Mesothelial cell of epicardium (in vitro differentiated cells): ENCODE results near the gene GLOD5. TPM values are rescaled to one million over a fixed set of nuclear protein-coding genes. Genes with fewer than 3 reads are reported as not detected.

Experiments used
- DNase-seq, 2 experiments: peaks; one replicate each; pipeline ENCODE4 v3.0.0; 2021; ENCODE audit warnings: low spot score in 2 of 2; ENCODE audit not compliant: unreplicated experiment in 2 of 2
- H3K27ac Mint-ChIP-seq: 2 replicates; pipeline ENCODE4 v1.8.0; 2021; ENCODE audit warnings: mixed read lengths
- H3K27me3 Mint-ChIP-seq: 2 replicates; pipeline ENCODE4 v1.8.0; 2021; ENCODE audit warnings: low read depth, mixed read lengths
- H3K36me3 Mint-ChIP-seq: 2 replicates; pipeline ENCODE4 v1.8.0; 2021; ENCODE audit warnings: mixed read lengths
- H3K4me1 Mint-ChIP-seq: 2 replicates; pipeline ENCODE4 v1.8.0; 2021; ENCODE audit warnings: mixed read lengths
- H3K4me3 Mint-ChIP-seq: 2 replicates; pipeline ENCODE4 v1.8.0; 2021; ENCODE audit warnings: mild to moderate bottlenecking, moderate library complexity, mixed read lengths
- H3K9me3 Mint-ChIP-seq: 2 replicates; pipeline ENCODE4 v1.8.0; 2021; ENCODE audit warnings: mixed read lengths
- CTCF ChIP-seq: fragments of 200-600 bp; sonication (generic); IDR thresholded peaks from one replicate; pipeline ENCODE4 v1.5.0; 2021; ENCODE audit warnings: antibody characterized with exemption; ENCODE audit not compliant: unreplicated experiment
- total RNA-seq: library from RNA; stranded (reverse); gene quantifications from 3 replicates; pipeline ENCODE4 v1.2.1, GENCODE V29; 2021

Gene GLOD5
- total RNA-seq, 1 donor from 2014 or later = not detected

- Mint-ChIP-seq H3K36me3 (no peaks in the 10 kb centered on the region), H3K4me3 (no peak overlapping the region), H3K4me1 (peaks cover 4% of the 10 kb centered on the region), H3K9me3 (peaks cover 13% of the 10 kb centered on the region), H3K27me3 (no peaks in the 10 kb centered on the region), H3K27ac (no peak overlapping the region)
- no peak for TF ChIP-seq CTCF
- no peak for DNase-seq
These were observed 9.0 kb upstream of the GLOD5 start for GRCh38 chrX:48752498-48752897.

- Mint-ChIP-seq H3K4me1 (no peaks in the 10 kb centered on the region), H3K4me3 (no peak overlapping the region), H3K9me3 (peaks cover 13% of the 10 kb centered on the region), H3K27ac (no peak overlapping the region), H3K27me3 (no peaks in the 10 kb centered on the region), H3K36me3 (no peaks in the 10 kb centered on the region)
- no peak for DNase-seq
- no peak for TF ChIP-seq CTCF
These were observed 7.8 kb upstream of the GLOD5 start for GRCh38 chrX:48753708-48754228.

GRCh38 chrX:48754238-48754637, 7.3 kb upstream of the GLOD5 start:
- no peaks in the 10 kb centered on the region for H3K4me1 Mint-ChIP-seq
- H3K9me3 Mint-ChIP-seq = peaks cover 12% of the 10 kb centered on the region
- TF ChIP-seq CTCF = no peak
- H3K27ac Mint-ChIP-seq = no peak overlapping the region
- no peak overlapping the region for H3K4me3 Mint-ChIP-seq
- no peak for DNase-seq
- H3K36me3 Mint-ChIP-seq = no peaks in the 10 kb centered on the region
- H3K27me3 Mint-ChIP-seq = no peaks in the 10 kb centered on the region

- H3K9me3 Mint-ChIP-seq = peaks cover 19% of the 10 kb centered on the region
- no peaks in the 10 kb centered on the region for H3K36me3 Mint-ChIP-seq
- H3K27me3 Mint-ChIP-seq = no peaks in the 10 kb centered on the region
- DNase-seq = no peak
- H3K27ac Mint-ChIP-seq = no peak overlapping the region
- no peaks in the 10 kb centered on the region for H3K4me1 Mint-ChIP-seq
- no peak overlapping the region for H3K4me3 Mint-ChIP-seq
- no peak for TF ChIP-seq CTCF
These were observed 7.7 kb downstream of the GLOD5 start for GRCh38 chrX:48769230-48769629.

GRCh38 chrX:48770296-48770695, 8.7 kb downstream of the GLOD5 start:
- no peak overlapping the region for H3K4me3 Mint-ChIP-seq
- TF ChIP-seq CTCF = no peak
- H3K4me1 Mint-ChIP-seq = no peaks in the 10 kb centered on the region
- no peak overlapping the region for H3K27ac Mint-ChIP-seq
- no peaks in the 10 kb centered on the region for H3K36me3 Mint-ChIP-seq
- H3K27me3 Mint-ChIP-seq = no peaks in the 10 kb centered on the region
- H3K9me3 Mint-ChIP-seq = peaks cover 21% of the 10 kb centered on the region
- no peak for DNase-seq

GRCh38 chrX:48772602-48773001, 11.1 kb downstream of the GLOD5 start:
- H3K4me1 Mint-ChIP-seq = peaks cover 5% of the 10 kb centered on the region
- H3K9me3 Mint-ChIP-seq = peaks cover 28% of the 10 kb centered on the region
- no peaks in the 10 kb centered on the region for H3K27me3 Mint-ChIP-seq

More at GRCh38 chrX:48772602-48773001, 11.1 kb downstream of the GLOD5 start:
- DNase-seq = no peak
- no peak for TF ChIP-seq CTCF
- Mint-ChIP-seq H3K36me3 (no peaks in the 10 kb centered on the region), H3K4me3 (no peak overlapping the region), H3K27ac (no peak overlapping the region)
